AML-193 (cell line): ENCODE data around the gene LMOD1.
"Not testable (repeated sequence)": the region's sequence is repeated elsewhere in the genome, so short reads cannot be mapped to it uniquely, and the experiment has no call there.

ENCODE experiments used
- DNase-seq, 2 experiments: peaks; one replicate each; lab custom pipeline; 2025; lab: John Stamatoyannopoulos, UW

The LMOD1 gene

GRCh38 chr1:201861448-201861847 lies 84.9 kb downstream of the LMOD1 start:
- DNase-seq, result no peak

GRCh38 chr1:201859424-201859823 lies 86.9 kb downstream of the LMOD1 start:
- DNase-seq, result no peak

- not testable (repeated sequence) for DNase-seq
Measured at GRCh38 chr1:201856722-201857121, 89.6 kb downstream of the LMOD1 start.

GRCh38 chr1:201851949-201852348 lies 94.4 kb downstream of the LMOD1 start:
- no peak for DNase-seq

GRCh38 chr1:201850053-201850397 lies 96.3 kb downstream of the LMOD1 start:
- no peak for DNase-seq

GRCh38 chr1:201849372-201850052 lies 96.8 kb downstream of the LMOD1 start:
- no peak for DNase-seq

- no peak for DNase-seq
Measured at GRCh38 chr1:201848230-201848629, 98.1 kb downstream of the LMOD1 start.

- no peak for DNase-seq
Measured at GRCh38 chr1:201847150-201847549, 99.2 kb downstream of the LMOD1 start.
